ENCODE results near the gene NOTCH4. TPM values are rescaled to one million over a fixed set of nuclear protein-coding genes. Genes with fewer than 3 reads are reported as not detected.
"Not testable (repeated sequence)": the region's sequence is repeated elsewhere in the genome, so short reads cannot be mapped to it uniquely, and the experiment has no call there.

The NOTCH4 gene
- total RNA-seq, 1 experiment from 2014 or later: 0.43 TPM

- no peaks in the 10 kb centered on the region for H3K27me3 Mint-ChIP-seq (ENCODE audit: insufficient read depth, unreplicated experiment)
- no peak overlapping the region for H3K4me3 Mint-ChIP-seq (ENCODE audit: unreplicated experiment)
- no peaks in the 10 kb centered on the region for H3K4me1 ChIP-seq
- POLR2A ChIA-PET: no interaction called here
- no peaks in the 10 kb centered on the region for H3K36me3 ChIP-seq (ENCODE audit: control insufficient read depth, insufficient read depth, low read length)
- no peaks in the 10 kb centered on the region for H3K27me3 ChIP-seq (replicated peaks; ENCODE audit: control insufficient read depth, insufficient read depth, low read length)
- H3K36me3 Mint-ChIP-seq (ENCODE audit: insufficient read depth, unreplicated experiment): no peaks in the 10 kb centered on the region
- no peaks in the 10 kb centered on the region for H3K4me1 Mint-ChIP-seq (ENCODE audit: low read depth, unreplicated experiment)
- peaks cover 10% of the 10 kb centered on the region; the same call in 1 of the 2 replicates for H3K9me3 ChIP-seq
- DNase-seq: no peak
- no peak overlapping the region for H3K27ac Mint-ChIP-seq (ENCODE audit: unreplicated experiment)
- intact Hi-C loops (cut with micrococcal nuclease; ENCODE audit: unreplicated experiment): no loop called here
- CTCF ChIA-PET: no interaction called here
- BruUV-seq (replicated peaks): no TSS peak
- peaks cover 9% of the 10 kb centered on the region for H3K9me3 Mint-ChIP-seq (ENCODE audit: unreplicated experiment)
- no peak overlapping the region for H3K4me3 ChIP-seq (ENCODE audit: low read depth, low read length)
- TF ChIP-seq CTCF (IDR thresholded peaks at IDR 0.05; ENCODE audit: insufficient read depth in 1 of 2, low read depth in 1 of 2, low read length in 1 of 2, severe bottlenecking in 1 of 2, unreplicated experiment in 1 of 2): no peak
Measured at GRCh38 chr6:32267035-32267434, 43.2 kb upstream of the NOTCH4 start.

- H3K27me3 Mint-ChIP-seq (ENCODE audit: insufficient read depth, unreplicated experiment); H3K4me3 Mint-ChIP-seq (ENCODE audit: unreplicated experiment); H3K27ac Mint-ChIP-seq (ENCODE audit: unreplicated experiment); H3K27me3 ChIP-seq (replicated peaks; ENCODE audit: control insufficient read depth, insufficient read depth, low read length); H3K36me3 Mint-ChIP-seq (ENCODE audit: insufficient read depth, unreplicated experiment); H3K4me3 ChIP-seq (ENCODE audit: low read depth, low read length); H3K9me3 ChIP-seq; POLR2A ChIA-PET; H3K36me3 ChIP-seq (ENCODE audit: control insufficient read depth, insufficient read depth, low read length); H3K4me1 ChIP-seq; intact Hi-C loops (cut with micrococcal nuclease; ENCODE audit: unreplicated experiment); DNase-seq; H3K4me1 Mint-ChIP-seq (ENCODE audit: low read depth, unreplicated experiment); CTCF ChIA-PET; BruUV-seq (replicated peaks): not testable (repeated sequence)
- peaks cover 18% of the 10 kb centered on the region for H3K9me3 Mint-ChIP-seq (ENCODE audit: unreplicated experiment)
Measured at GRCh38 chr6:32257262-32257661, 33.4 kb upstream of the NOTCH4 start.

GRCh38 chr6:32255199-32256153 is 31.6 kb upstream of the NOTCH4 start:
- no peaks in the 10 kb centered on the region for H3K27me3 ChIP-seq (replicated peaks; ENCODE audit: control insufficient read depth, insufficient read depth, low read length)
- H3K9me3 ChIP-seq: no peaks in the 10 kb centered on the region
- intact Hi-C loops (cut with micrococcal nuclease; ENCODE audit: unreplicated experiment): no loop called here
- H3K36me3 ChIP-seq (ENCODE audit: control insufficient read depth, insufficient read depth, low read length): no peaks in the 10 kb centered on the region
- Mint-ChIP-seq H3K27ac (ENCODE audit: unreplicated experiment) (no peak overlapping the region), H3K4me3 (ENCODE audit: unreplicated experiment) (peak overlapping the region; percentile 31), H3K27me3 (ENCODE audit: insufficient read depth, unreplicated experiment) (no peaks in the 10 kb centered on the region), H3K9me3 (ENCODE audit: unreplicated experiment) (peaks cover 18% of the 10 kb centered on the region), H3K4me1 (ENCODE audit: low read depth, unreplicated experiment) (no peaks in the 10 kb centered on the region), H3K36me3 (ENCODE audit: insufficient read depth, unreplicated experiment) (no peaks in the 10 kb centered on the region)
- DNase-seq: no peak
- no peaks in the 10 kb centered on the region for H3K4me1 ChIP-seq
- H3K4me3 ChIP-seq (ENCODE audit: low read depth, low read length): no peak overlapping the region
- no peak for TF ChIP-seq CTCF (IDR thresholded peaks at IDR 0.05; ENCODE audit: insufficient read depth in 1 of 2, low read depth in 1 of 2, low read length in 1 of 2, severe bottlenecking in 1 of 2, unreplicated experiment in 1 of 2)
- ChIA-PET CTCF (no interaction called here), POLR2A (interaction anchor here (0.6 kb wide), 1 partner anchor 421 kb away, joined by 8 read pairs; no protein-coding TSS in a partner anchor)
- no TSS peak for BruUV-seq (replicated peaks)

All from Caco-2 (cell line).